Natural killer cell (primary cell): ENCODE data around the gene DCHS2. TPM values are rescaled to one million over a fixed set of nuclear protein-coding genes. Genes with fewer than 3 reads are reported as not detected.

ENCODE experiments used
- ATAC-seq, 3 donors: fragments of 150-1000 bp in 2 of 3; fragments of 200-7000 bp in 1 of 3; cut with Tn5 transposase; 1 replicate in 1 of 3; 2 replicates in 2 of 3; pipeline ENCODE4 v1.10.0; 2021; ENCODE audit warnings: mild to moderate bottlenecking in 2 of 3, moderate library complexity in 2 of 3
- DNase-seq, 2 donors: peaks; one replicate each; pipeline versions ENCODE4 v3.0.0 to v3.0.0-alpha.2; 2013 to 2021; ENCODE audit warnings: mixed read lengths in 1 of 2
- H3K27ac ChIP-seq: one replicate; pipeline ENCODE4 v1.5.1; 2013; ENCODE audit warnings: mild to moderate bottlenecking, low read length
- H3K27me3 ChIP-seq: one replicate; pipeline ENCODE4 v1.6.1; 2013; ENCODE audit warnings: low read length; ENCODE audit not compliant: control insufficient read depth, insufficient read depth
- H3K36me3 ChIP-seq: one replicate; pipeline ENCODE4 v1.6.1; 2013; ENCODE audit warnings: low read length; ENCODE audit not compliant: control insufficient read depth, insufficient read depth
- H3K4me1 ChIP-seq: one replicate; pipeline ENCODE4 v1.6.1; 2013; ENCODE audit warnings: low read length; ENCODE audit not compliant: control insufficient read depth, insufficient read depth
- H3K4me3 ChIP-seq: one replicate; pipeline ENCODE4 v1.5.1; 2013; ENCODE audit warnings: low read length
- H3K9me3 ChIP-seq: one replicate; pipeline ENCODE4 v1.6.1; 2013; ENCODE audit warnings: low read length; ENCODE audit not compliant: control insufficient read depth, insufficient read depth
- H3K27ac Mint-ChIP-seq, 2 donors: one replicate each; pipeline ENCODE4 v1.8.0; 2022; ENCODE audit warnings: mild to moderate bottlenecking in 2 of 2, mixed read lengths in 2 of 2, moderate library complexity in 1 of 2
- H3K27me3 Mint-ChIP-seq, 2 donors: one replicate each; pipeline ENCODE4 v1.8.0; 2022; ENCODE audit warnings: low read depth in 2 of 2, mixed read lengths in 2 of 2
- H3K36me3 Mint-ChIP-seq: one replicate; pipeline ENCODE4 v1.8.0; 2022; ENCODE audit warnings: mixed read lengths
- H3K4me1 Mint-ChIP-seq, 2 donors: one replicate each; pipeline ENCODE4 v1.8.0; 2022; ENCODE audit warnings: mixed read lengths in 2 of 2
- H3K4me3 Mint-ChIP-seq: one replicate; pipeline ENCODE4 v1.8.0; 2022; ENCODE audit warnings: mild to moderate bottlenecking, moderate library complexity, mixed read lengths
- H3K9me3 Mint-ChIP-seq, 2 donors: one replicate each; pipeline ENCODE4 v1.8.0; 2022; ENCODE audit warnings: mixed read lengths in 2 of 2
- WGBS: methylation state at CpG from one replicate; pipeline ENCODE4 v1.1.7; 2013; ENCODE audit warnings: missing lambda C conversion rate; ENCODE audit not compliant: insufficient coverage; 5-methylcytosine and 5-hydroxymethylcytosine counted together
- intact Hi-C: fragments of 100-400 bp; cut with micrococcal nuclease; formaldehyde crosslinking; loops from one replicate; pipeline ENCODE4 v1.14.2; 2022
- total RNA-seq, 4 donors: library from RNA; stranded (reverse); fragments of 120-200 nt in 1 of 4; gene quantifications; one replicate each; pipeline versions ENCODE4 v1.2.3 to v1.2.4, GENCODE V29; 2013 to 2022
- TF ChIP-seq, protein P1 (sequence below): fragments of 200-600 bp; IDR thresholded peaks from one replicate; pipeline ENCODE4 v1.8.0; 2022; ENCODE audit warnings: antibody characterized with exemption

The DCHS2 gene
- total RNA-seq, 3 donors from 2014 or later (not counting 1 experiment from before 2014, with no cell fraction given): not detected

DNA sequence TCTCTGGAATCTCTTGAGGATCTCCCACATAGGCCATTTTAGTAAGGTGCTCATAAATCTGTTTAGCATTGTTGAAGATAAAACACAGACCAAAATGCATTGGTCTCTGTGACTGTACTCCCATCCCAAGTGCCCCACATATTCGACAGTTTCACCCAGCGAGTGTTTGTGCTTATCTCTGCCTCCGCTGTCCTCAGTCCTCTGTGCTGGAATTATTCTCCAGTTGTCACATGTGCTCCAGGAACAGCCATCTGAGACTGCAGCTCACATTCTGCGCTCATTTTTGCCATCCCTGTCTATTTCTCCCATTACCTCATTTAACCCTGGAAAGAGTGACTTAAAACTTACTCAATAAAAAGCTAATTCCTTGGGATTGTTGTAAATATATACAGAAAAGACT, 27.6 kb upstream of the DCHS2 start:
- Histone ChIP-seq H3K4me3 (no peak overlapping the region), H3K9me3 (no peaks in the 10 kb centered on the region), H3K27ac (no peak overlapping the region), H3K4me1 (no peaks in the 10 kb centered on the region), H3K27me3 (no peaks in the 10 kb centered on the region), H3K36me3 (no peaks in the 10 kb centered on the region)
- Mint-ChIP-seq H3K27ac (no peak overlapping the region), H3K36me3 (no peaks in the 10 kb centered on the region), H3K27me3 (peaks cover 9 to 56% of the 10 kb centered on the region in 2 donors), H3K9me3 (no peaks in the 10 kb centered on the region), H3K4me1 (no peaks in the 10 kb centered on the region), H3K4me3 (no peak overlapping the region)
- intact Hi-C loops: no loop called here
- TF ChIP-seq, protein P1, sequence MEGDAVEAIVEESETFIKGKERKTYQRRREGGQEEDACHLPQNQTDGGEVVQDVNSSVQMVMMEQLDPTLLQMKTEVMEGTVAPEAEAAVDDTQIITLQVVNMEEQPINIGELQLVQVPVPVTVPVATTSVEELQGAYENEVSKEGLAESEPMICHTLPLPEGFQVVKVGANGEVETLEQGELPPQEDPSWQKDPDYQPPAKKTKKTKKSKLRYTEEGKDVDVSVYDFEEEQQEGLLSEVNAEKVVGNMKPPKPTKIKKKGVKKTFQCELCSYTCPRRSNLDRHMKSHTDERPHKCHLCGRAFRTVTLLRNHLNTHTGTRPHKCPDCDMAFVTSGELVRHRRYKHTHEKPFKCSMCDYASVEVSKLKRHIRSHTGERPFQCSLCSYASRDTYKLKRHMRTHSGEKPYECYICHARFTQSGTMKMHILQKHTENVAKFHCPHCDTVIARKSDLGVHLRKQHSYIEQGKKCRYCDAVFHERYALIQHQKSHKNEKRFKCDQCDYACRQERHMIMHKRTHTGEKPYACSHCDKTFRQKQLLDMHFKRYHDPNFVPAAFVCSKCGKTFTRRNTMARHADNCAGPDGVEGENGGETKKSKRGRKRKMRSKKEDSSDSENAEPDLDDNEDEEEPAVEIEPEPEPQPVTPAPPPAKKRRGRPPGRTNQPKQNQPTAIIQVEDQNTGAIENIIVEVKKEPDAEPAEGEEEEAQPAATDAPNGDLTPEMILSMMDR: no peak
- ATAC-seq (no peak), DNase-seq (no peak)
- 81% methylated on average over 4 of the region's 4 CpGs for WGBS

DNA sequence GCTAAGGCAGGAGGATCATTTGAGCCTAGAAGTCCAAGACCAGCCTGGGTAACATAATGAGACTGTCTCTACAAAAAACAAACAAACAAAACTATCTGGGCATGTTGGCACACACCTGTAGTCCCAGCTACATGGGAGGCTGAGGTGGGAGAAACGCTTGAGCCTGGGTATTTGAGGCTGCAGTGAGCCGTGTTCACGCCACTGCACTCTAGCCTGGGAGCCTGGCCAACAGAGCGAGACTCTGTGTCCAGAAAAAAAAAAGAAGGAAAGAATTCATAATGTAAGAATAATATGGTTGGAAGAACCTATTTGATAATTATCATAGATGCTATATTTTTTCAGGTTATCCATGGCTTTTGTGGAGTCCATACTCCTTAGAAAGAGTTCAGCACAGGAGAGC, 26.0 kb upstream of the DCHS2 start:
- Histone ChIP-seq H3K4me3 (no peak overlapping the region), H3K27me3 (no peaks in the 10 kb centered on the region), H3K4me1 (no peaks in the 10 kb centered on the region), H3K36me3 (no peaks in the 10 kb centered on the region), H3K9me3 (no peaks in the 10 kb centered on the region), H3K27ac (no peak overlapping the region)
- TF ChIP-seq, protein P1: no peak
- Mint-ChIP-seq H3K27ac (no peak overlapping the region), H3K4me1 (no peaks in the 10 kb centered on the region), H3K27me3 (peaks cover 13 to 57% of the 10 kb centered on the region in 2 donors), H3K36me3 (no peaks in the 10 kb centered on the region), H3K4me3 (no peak overlapping the region), H3K9me3 (no peaks in the 10 kb centered on the region)
- WGBS: 94% methylated on average over 4 of the region's 4 CpGs
- no peak for ATAC-seq
- no peak for DNase-seq
- intact Hi-C loops: no loop called here

DNA sequence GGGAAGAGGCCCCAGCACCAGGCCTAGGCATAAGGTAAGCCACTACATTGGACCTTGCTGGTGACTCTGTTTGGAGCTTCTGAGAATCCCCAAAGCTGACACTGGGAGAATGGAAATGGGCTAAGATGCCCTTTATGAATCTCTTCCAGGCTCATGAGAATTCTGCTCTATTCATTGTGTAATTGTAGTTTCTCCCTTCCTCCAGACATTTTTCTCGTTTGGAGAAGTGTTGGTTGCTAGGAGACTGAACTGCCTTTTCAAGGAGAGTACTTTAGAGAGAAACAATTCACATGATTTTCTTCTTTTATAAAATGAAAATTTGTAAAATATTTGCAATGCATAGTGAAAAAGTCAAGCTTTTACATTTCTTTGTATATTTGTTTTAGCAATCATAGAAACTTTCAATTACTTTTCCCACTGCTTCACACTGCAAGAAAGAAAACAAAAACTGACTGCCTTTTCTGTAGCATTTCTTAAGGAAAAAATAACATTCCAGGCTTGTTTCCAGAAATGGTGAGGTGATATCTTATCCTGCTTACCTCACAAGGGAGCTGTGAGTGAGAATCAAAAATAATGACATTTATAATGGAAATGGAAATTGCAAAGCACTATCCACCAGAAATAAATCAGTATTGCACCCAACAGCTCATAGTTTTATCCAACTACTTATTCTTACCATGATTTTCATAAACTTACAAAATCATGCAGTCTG, 24.9 kb upstream of the DCHS2 start:
- no peak overlapping the region for H3K27ac Mint-ChIP-seq
- no peak for ATAC-seq
- no peak overlapping the region for H3K27ac ChIP-seq
- no peaks in the 10 kb centered on the region for H3K4me1 Mint-ChIP-seq
- H3K9me3 Mint-ChIP-seq: no peaks in the 10 kb centered on the region
- no peaks in the 10 kb centered on the region for H3K9me3 ChIP-seq
- WGBS: no CpG with 5 or more reads among the region's 1 CpG
- intact Hi-C loops: no loop called here
- TF ChIP-seq, protein P1: no peak
- no peaks in the 10 kb centered on the region for H3K4me1 ChIP-seq
- H3K4me3 ChIP-seq: no peak overlapping the region
- H3K36me3 Mint-ChIP-seq: no peaks in the 10 kb centered on the region
- DNase-seq: no peak
- H3K36me3 ChIP-seq: no peaks in the 10 kb centered on the region
- no peak overlapping the region for H3K4me3 Mint-ChIP-seq
- peaks cover 5% of the 10 kb centered on the region for H3K27me3 ChIP-seq
- H3K27me3 Mint-ChIP-seq: peaks cover 13 to 46% of the 10 kb centered on the region in 2 donors

DNA sequence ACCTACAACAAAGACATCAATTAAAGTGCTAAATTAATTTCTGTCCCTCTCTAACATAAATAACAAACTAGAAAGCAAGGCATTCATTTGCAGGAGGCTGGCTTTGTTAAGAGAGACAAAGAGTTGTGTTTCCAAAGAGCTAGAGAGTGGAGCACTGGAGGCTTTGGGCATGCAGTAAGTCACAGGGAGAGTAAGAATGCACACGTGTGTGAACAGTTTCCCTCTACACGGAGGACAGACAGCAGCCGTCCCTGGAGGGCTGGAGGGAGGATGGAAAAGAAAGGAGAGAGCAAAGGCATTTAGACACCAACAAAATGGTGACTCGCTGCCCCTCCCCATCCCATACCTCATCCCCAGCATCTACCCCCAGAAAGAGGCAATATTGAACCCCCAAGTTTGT, 20.4 kb upstream of the DCHS2 start:
- ATAC-seq (no peak), DNase-seq (no peak)
- no peaks in the 10 kb centered on the region for H3K4me1 ChIP-seq
- peaks cover 14 to 59% of the 10 kb centered on the region in 2 donors for H3K27me3 Mint-ChIP-seq
- TF ChIP-seq, protein P1: no peak
- peaks cover 5% of the 10 kb centered on the region for H3K27me3 ChIP-seq
- intact Hi-C loops: no loop called here
- H3K4me3 Mint-ChIP-seq: no peak overlapping the region
- H3K9me3 ChIP-seq: no peaks in the 10 kb centered on the region
- H3K27ac Mint-ChIP-seq: no peak overlapping the region
- H3K27ac ChIP-seq: no peak overlapping the region
- H3K9me3 Mint-ChIP-seq: no peaks in the 10 kb centered on the region
- no peaks in the 10 kb centered on the region for H3K36me3 ChIP-seq
- no peaks in the 10 kb centered on the region for H3K36me3 Mint-ChIP-seq
- no peaks in the 10 kb centered on the region for H3K4me1 Mint-ChIP-seq
- 92% methylated on average over 2 of the region's 4 CpGs for WGBS
- H3K4me3 ChIP-seq: no peak overlapping the region
